Measurements from ENCODE around the gene LMX1A. TPM values are rescaled to one million over a fixed set of nuclear protein-coding genes. Genes with fewer than 3 reads are reported as not detected.

The LMX1A gene
- total and polyA plus RNA-seq, 2 of the 13 experiments (the other 11 are each of a cell fraction or from before 2014, with no cell fraction given): 0.07 TPM; not detected in 1

DNA sequence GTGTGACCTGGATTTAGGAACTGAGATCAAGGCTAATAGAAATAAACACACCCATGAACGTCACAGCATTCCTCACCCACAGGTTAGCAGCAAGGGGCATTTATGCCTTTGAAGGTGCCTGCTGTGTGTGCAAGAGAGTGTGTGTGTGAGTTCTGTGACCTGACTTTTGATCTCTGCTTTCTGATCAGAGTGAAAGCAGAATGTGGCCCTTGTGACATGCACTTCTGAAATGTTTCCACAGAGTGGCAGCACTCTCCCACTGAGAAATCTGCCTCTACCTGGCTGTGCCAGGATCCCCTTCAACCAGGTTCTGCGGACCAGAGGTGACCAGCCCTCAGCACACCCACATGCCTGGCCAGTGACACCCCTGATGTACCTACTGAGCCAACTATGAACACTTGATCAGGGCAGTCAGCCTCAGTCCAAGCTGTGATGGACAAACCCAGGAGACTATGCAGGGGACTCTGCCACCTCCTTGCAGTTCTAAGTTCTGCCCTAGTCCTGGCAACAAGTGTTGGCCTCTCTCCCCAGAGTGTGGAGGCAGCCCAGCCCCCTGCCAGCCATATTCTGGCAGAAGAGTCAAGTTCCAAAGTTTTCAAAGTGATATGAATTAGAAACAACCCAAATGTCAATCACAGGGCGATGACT lies 47.4 kb upstream of the LMX1A start (continued):
- TF ChIP-seq RXRA (CRISPR knock-in tag; IDR thresholded peaks at IDR 0.05) (no peak), MED13 (CRISPR knock-in tag; IDR thresholded peaks at IDR 0.05) (no peak), ZNF570 (CRISPR knock-in tag; IDR thresholded peaks at IDR 0.05; ENCODE audit: borderline replicate concordance) (no peak), ZNF777 (CRISPR knock-in tag; IDR thresholded peaks at IDR 0.05) (no peak), ZNF317 (CRISPR knock-in tag; IDR thresholded peaks at IDR 0.05) (no peak), SMAD1 (CRISPR knock-in tag; IDR thresholded peaks at IDR 0.05; ENCODE audit: borderline replicate concordance, low read depth) (no peak), ZNF660 (CRISPR knock-in tag; IDR thresholded peaks at IDR 0.05; ENCODE audit: borderline replicate concordance, low read depth) (no peak), STAG1 (CRISPR knock-in tag; IDR thresholded peaks at IDR 0.05) (peak; percentile 94), ZNF160 (CRISPR knock-in tag; IDR thresholded peaks at IDR 0.05) (no peak), ZSCAN12 (CRISPR knock-in tag; IDR thresholded peaks at IDR 0.05) (no peak), RARG (CRISPR knock-in tag; IDR thresholded peaks at IDR 0.05; ENCODE audit: low read depth) (no peak), AKAP8 (CRISPR knock-in tag; IDR thresholded peaks at IDR 0.05) (no peak), ZNF629 (CRISPR knock-in tag; conservative IDR thresholded peaks at IDR 0.05) (no peak), ZNF235 (CRISPR knock-in tag; IDR thresholded peaks at IDR 0.05; ENCODE audit: borderline replicate concordance) (no peak), ZNF549 (CRISPR knock-in tag; IDR thresholded peaks at IDR 0.05) (no peak)
- TF ChIP-seq, protein P1, sequence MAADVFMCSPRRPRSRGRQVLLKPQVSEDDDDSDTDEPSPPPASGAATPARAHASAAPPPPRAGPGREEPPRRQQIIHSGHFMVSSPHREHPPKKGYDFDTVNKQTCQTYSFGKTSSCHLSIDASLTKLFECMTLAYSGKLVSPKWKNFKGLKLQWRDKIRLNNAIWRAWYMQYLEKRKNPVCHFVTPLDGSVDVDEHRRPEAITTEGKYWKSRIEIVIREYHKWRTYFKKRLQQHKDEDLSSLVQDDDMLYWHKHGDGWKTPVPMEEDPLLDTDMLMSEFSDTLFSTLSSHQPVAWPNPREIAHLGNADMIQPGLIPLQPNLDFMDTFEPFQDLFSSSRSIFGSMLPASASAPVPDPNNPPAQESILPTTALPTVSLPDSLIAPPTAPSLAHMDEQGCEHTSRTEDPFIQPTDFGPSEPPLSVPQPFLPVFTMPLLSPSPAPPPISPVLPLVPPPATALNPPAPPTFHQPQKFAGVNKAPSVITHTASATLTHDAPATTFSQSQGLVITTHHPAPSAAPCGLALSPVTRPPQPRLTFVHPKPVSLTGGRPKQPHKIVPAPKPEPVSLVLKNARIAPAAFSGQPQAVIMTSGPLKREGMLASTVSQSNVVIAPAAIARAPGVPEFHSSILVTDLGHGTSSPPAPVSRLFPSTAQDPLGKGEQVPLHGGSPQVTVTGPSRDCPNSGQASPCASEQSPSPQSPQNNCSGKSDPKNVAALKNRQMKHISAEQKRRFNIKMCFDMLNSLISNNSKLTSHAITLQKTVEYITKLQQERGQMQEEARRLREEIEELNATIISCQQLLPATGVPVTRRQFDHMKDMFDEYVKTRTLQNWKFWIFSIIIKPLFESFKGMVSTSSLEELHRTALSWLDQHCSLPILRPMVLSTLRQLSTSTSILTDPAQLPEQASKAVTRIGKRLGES (CRISPR knock-in tag; IDR thresholded peaks at IDR 0.05; ENCODE audit: borderline replicate concordance): no peak
- TF ChIP-seq, protein P2, sequence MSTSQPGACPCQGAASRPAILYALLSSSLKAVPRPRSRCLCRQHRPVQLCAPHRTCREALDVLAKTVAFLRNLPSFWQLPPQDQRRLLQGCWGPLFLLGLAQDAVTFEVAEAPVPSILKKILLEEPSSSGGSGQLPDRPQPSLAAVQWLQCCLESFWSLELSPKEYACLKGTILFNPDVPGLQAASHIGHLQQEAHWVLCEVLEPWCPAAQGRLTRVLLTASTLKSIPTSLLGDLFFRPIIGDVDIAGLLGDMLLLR (CRISPR knock-in tag; IDR thresholded peaks at IDR 0.05): no peak
- TF ChIP-seq, protein P3, sequence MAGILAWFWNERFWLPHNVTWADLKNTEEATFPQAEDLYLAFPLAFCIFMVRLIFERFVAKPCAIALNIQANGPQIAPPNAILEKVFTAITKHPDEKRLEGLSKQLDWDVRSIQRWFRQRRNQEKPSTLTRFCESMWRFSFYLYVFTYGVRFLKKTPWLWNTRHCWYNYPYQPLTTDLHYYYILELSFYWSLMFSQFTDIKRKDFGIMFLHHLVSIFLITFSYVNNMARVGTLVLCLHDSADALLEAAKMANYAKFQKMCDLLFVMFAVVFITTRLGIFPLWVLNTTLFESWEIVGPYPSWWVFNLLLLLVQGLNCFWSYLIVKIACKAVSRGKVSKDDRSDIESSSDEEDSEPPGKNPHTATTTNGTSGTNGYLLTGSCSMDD (CRISPR knock-in tag; IDR thresholded peaks at IDR 0.05): no peak
- TF ChIP-seq, protein P4, sequence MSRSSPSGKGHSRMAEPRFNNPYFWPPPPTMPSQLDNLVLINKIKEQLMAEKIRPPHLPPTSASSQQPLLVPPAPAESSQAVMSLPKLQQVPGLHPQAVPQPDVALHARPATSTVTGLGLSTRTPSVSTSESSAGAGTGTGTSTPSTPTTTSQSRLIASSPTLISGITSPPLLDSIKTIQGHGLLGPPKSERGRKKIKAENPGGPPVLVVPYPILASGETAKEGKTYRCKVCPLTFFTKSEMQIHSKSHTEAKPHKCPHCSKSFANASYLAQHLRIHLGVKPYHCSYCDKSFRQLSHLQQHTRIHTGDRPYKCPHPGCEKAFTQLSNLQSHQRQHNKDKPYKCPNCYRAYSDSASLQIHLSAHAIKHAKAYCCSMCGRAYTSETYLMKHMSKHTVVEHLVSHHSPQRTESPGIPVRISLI (CRISPR knock-in tag; IDR thresholded peaks at IDR 0.05; ENCODE audit: borderline replicate concordance): no peak
- TF ChIP-seq, protein P5, sequence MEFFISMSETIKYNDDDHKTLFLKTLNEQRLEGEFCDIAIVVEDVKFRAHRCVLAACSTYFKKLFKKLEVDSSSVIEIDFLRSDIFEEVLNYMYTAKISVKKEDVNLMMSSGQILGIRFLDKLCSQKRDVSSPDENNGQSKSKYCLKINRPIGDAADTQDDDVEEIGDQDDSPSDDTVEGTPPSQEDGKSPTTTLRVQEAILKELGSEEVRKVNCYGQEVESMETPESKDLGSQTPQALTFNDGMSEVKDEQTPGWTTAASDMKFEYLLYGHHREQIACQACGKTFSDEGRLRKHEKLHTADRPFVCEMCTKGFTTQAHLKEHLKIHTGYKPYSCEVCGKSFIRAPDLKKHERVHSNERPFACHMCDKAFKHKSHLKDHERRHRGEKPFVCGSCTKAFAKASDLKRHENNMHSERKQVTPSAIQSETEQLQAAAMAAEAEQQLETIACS (CRISPR knock-in tag; IDR thresholded peaks at IDR 0.05): no peak
